Activated T-helper 17 cell treated with anti-CD3 and anti-CD28 coated beads, Interleukin-2, amount 50 U/mL, for 72 hours (primary cell): ENCODE data around the gene DNLZ. TPM values are rescaled to one million over a fixed set of nuclear protein-coding genes. Genes with fewer than 3 reads are reported as not detected.
"Not testable (repeated sequence)": the region's sequence is repeated elsewhere in the genome, so short reads cannot be mapped to it uniquely, and the experiment has no call there.

ENCODE experiments used
- ATAC-seq: fragments of 150-1000 bp; cut with Tn5 transposase; replicated peaks from 2 replicates; pipeline ENCODE4 v1.10.0; 2021; ENCODE audit warnings: mild to moderate bottlenecking, moderate library complexity
- H3K27ac Mint-ChIP-seq: one replicate; pipeline ENCODE4 v1.8.0; 2022; ENCODE audit warnings: mixed read lengths
- H3K27me3 Mint-ChIP-seq: one replicate; pipeline ENCODE4 v1.8.0; 2022; ENCODE audit warnings: mixed read lengths
- H3K36me3 Mint-ChIP-seq: one replicate; pipeline ENCODE4 v1.8.0; 2022; ENCODE audit warnings: low read depth, mild to moderate bottlenecking, mixed read lengths
- H3K4me1 Mint-ChIP-seq: one replicate; pipeline ENCODE4 v1.8.0; 2022; ENCODE audit warnings: mixed read lengths
- H3K4me3 Mint-ChIP-seq: one replicate; pipeline ENCODE4 v1.8.0; 2022; ENCODE audit warnings: mild to moderate bottlenecking, mixed read lengths
- H3K9me3 Mint-ChIP-seq: one replicate; pipeline ENCODE4 v1.8.0; 2022; ENCODE audit warnings: mixed read lengths
- total RNA-seq, 2 donors: library from RNA; stranded (reverse); gene quantifications; one replicate each; pipeline ENCODE4 v1.2.3, GENCODE V29; 2022

DNLZ gene
- total RNA-seq, 2 donors from 2014 or later: 10.3 to 24.0 TPM

DNA sequence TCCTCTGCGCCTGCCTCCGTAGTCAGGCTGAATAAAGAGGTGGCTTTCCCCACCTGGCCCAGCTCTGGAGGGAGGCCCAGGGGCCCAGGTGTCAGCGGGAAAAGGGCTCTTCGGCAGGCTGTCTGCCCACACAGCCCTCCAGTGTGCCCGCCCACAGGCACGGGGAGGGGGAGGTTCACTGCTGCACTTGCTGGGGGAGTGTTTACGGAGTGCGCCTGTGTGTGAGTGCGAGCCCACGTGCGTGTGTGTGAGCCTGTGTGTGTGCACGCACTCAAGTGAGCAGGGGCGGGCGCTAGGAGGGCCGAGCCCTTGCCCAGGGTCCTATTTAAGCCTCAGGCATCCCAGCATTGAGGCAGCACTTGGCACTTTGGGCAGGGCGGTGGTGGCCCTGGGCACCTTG, 10.9 kb downstream of the DNLZ start:
- no peaks in the 10 kb centered on the region for H3K36me3 Mint-ChIP-seq
- no peak for ATAC-seq
- H3K9me3 Mint-ChIP-seq: no peaks in the 10 kb centered on the region
- H3K4me1 Mint-ChIP-seq: no peaks in the 10 kb centered on the region
- H3K27ac Mint-ChIP-seq: no peak overlapping the region
- H3K27me3 Mint-ChIP-seq: no peaks in the 10 kb centered on the region
- no peak overlapping the region for H3K4me3 Mint-ChIP-seq

- not testable (repeated sequence) for H3K9me3 Mint-ChIP-seq, ATAC-seq, H3K4me3 Mint-ChIP-seq, H3K4me1 Mint-ChIP-seq, H3K27ac Mint-ChIP-seq, H3K27me3 Mint-ChIP-seq, H3K36me3 Mint-ChIP-seq
Measured at GRCh38 chr9:136351868-136352267, 11.7 kb downstream of the DNLZ start.

GRCh38 chr9:136351252-136351800, 12.2 kb downstream of the DNLZ start:
- H3K27me3 Mint-ChIP-seq: no peaks in the 10 kb centered on the region
- no peaks in the 10 kb centered on the region for H3K9me3 Mint-ChIP-seq
- H3K4me1 Mint-ChIP-seq: no peaks in the 10 kb centered on the region
- no peak overlapping the region for H3K4me3 Mint-ChIP-seq
- no peak for ATAC-seq
- H3K27ac Mint-ChIP-seq: no peak overlapping the region
- H3K36me3 Mint-ChIP-seq: no peaks in the 10 kb centered on the region

DNA sequence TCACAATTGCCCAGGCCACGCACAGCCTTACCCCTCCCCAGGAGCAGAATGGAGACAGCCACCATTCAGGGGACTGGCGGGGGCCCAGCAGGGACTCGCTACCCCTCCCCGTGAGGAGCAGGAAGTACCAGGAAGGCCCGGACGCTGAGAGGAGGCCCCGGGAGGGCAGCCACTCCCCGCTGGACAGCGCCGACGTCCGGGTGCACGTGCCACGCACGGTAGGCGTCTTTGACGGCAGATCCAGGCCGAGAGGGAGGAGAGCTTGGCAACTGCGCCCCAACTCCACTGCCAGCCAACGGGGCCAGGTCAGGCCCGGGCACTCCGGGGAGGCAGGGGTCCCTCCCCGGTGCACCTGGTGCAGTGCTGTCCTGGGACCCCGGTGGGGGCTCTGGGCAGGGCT, 14.0 kb downstream of the DNLZ start:
- Mint-ChIP-seq H3K36me3 (no peaks in the 10 kb centered on the region), H3K27me3 (no peaks in the 10 kb centered on the region), H3K9me3 (no peaks in the 10 kb centered on the region), H3K4me1 (no peaks in the 10 kb centered on the region), H3K4me3 (no peak overlapping the region), H3K27ac (no peak overlapping the region)
- no peak for ATAC-seq

- no peaks in the 10 kb centered on the region for H3K9me3 Mint-ChIP-seq
- H3K36me3 Mint-ChIP-seq: no peaks in the 10 kb centered on the region
- no peaks in the 10 kb centered on the region for H3K4me1 Mint-ChIP-seq
- H3K27ac Mint-ChIP-seq: no peak overlapping the region
- H3K27me3 Mint-ChIP-seq: no peaks in the 10 kb centered on the region
- ATAC-seq: no peak
- H3K4me3 Mint-ChIP-seq: no peak overlapping the region
Measured at GRCh38 chr9:136348691-136349090, 14.9 kb downstream of the DNLZ start.

DNA sequence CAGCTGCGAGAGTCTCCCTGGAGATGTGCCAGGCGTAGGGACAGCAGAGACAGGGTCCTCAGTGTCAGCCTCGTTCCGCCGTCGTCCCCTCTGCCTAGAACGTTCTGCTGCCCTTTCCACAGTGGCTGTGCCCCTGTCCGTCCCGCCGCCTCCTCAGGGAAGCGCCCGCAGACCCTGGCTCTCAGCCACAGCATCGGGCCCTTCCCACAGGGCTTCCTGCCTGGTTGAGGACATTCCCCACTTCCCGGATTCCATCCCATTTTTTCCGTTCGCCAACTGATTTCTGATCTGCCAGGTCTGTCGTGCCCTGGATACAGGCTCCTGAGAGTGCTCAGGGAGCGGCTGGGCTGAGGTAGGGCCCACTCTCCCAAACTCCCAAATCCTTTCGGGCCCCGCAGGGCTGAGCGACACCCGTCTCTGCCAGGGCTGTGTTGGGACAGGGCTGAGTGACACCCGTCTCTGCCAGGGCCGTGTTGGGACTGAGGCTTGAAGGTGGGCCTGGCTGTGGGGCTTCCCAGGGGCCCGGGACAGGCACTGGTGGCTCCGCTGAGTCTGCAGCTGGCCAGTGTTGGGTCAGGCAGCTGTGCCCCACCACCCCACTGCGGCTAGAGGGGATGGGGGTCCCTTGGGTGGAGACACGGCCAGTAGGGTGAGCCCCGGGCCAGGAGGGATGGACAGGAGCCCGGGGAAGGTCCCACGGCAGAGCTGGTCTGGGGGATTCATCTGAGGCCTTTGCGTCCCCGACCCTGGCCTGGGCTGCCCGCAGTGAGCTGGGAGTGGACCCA, 15.9 kb downstream of the DNLZ start:
- Mint-ChIP-seq H3K27ac (no peak overlapping the region), H3K27me3 (no peaks in the 10 kb centered on the region), H3K36me3 (no peaks in the 10 kb centered on the region), H3K9me3 (no peaks in the 10 kb centered on the region), H3K4me1 (no peaks in the 10 kb centered on the region), H3K4me3 (no peak overlapping the region)
- ATAC-seq: no peak

GRCh38 chr9:136346927-136347465, 16.5 kb downstream of the DNLZ start:
- H3K4me1 Mint-ChIP-seq: no peaks in the 10 kb centered on the region
- no peak for ATAC-seq

DNA sequence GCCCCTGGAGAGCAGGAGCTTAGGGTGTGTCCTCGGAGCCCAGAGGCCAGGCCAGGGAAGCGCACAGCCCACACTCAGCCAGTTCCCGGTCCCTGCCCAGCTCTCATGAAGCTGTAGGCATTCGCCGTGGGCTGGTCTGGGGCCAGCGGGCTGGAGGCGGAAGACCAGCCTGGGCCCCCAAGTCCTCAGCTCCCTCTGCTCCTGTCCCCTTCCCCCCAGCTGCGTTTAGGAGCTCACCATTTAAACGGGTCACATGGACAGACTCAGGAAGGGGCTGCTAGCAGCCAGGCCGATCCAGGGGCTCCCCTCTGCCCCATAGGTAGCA, 17.4 kb downstream of the DNLZ start:
- no peaks in the 10 kb centered on the region for H3K36me3 Mint-ChIP-seq
- no peaks in the 10 kb centered on the region for H3K27me3 Mint-ChIP-seq
- no peak for ATAC-seq
- no peaks in the 10 kb centered on the region for H3K4me1 Mint-ChIP-seq
- H3K27ac Mint-ChIP-seq: no peak overlapping the region
- H3K4me3 Mint-ChIP-seq: no peak overlapping the region
- H3K9me3 Mint-ChIP-seq: no peaks in the 10 kb centered on the region

More at GRCh38 chr9:136346927-136347465, 16.5 kb downstream of the DNLZ start:
- no peak overlapping the region for H3K4me3 Mint-ChIP-seq
- no peak overlapping the region for H3K27ac Mint-ChIP-seq
- no peaks in the 10 kb centered on the region for H3K27me3 Mint-ChIP-seq
- H3K36me3 Mint-ChIP-seq: no peaks in the 10 kb centered on the region
- no peaks in the 10 kb centered on the region for H3K9me3 Mint-ChIP-seq

DNA sequence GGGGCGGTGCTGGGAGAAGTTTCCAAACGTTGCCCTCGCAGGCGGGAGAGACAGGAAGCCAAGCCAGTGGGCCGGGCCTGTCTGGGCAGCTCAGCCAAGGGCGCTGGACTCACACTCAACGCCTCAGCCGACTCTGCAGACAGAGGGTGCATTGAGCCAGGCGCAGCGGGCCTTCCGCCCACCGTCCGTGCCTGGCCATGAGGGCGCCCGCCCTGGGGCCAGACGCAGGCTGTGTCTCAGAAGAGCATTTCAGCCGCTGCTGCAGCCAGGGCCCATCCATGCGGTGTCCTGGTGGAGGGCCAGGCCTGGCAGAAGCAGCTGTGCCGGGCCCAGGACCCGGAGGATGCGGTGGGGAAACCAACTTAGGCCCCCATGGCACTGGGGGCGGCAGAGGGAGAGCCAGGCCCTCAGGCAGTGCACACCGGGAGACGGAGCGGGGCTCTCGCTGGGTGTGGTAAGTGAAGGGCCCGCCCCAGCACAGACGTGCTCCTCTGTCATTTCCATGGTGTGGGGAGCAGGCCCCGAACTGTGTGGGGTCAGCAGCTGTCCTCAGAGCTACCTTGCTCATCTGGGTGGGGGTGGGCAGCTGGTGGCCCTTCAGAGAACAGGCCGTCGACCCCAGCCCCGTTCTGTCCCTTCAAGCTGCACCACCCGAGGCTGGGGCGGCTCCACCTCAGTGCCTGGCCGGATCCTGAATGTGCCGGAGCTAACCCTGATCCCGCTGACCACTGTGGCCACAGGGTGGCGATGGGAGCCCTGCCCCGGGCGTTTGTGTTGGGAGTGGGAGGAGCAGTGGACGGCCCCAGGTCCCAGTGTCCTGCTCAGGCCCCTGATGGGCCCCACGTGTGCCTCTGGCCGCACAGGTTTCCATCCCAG, 18.0 kb downstream of the DNLZ start:
- Mint-ChIP-seq H3K9me3 (no peaks in the 10 kb centered on the region), H3K4me3 (no peak overlapping the region), H3K4me1 (no peaks in the 10 kb centered on the region), H3K27me3 (no peaks in the 10 kb centered on the region), H3K36me3 (no peaks in the 10 kb centered on the region), H3K27ac (no peak overlapping the region)
- ATAC-seq: no peak

GRCh38 chr9:136344544-136345280, 18.8 kb downstream of the DNLZ start:
- H3K9me3 Mint-ChIP-seq: no peaks in the 10 kb centered on the region
- no peaks in the 10 kb centered on the region for H3K4me1 Mint-ChIP-seq
- H3K4me3 Mint-ChIP-seq: no peak overlapping the region
- ATAC-seq: no peak
- H3K36me3 Mint-ChIP-seq: no peaks in the 10 kb centered on the region
- no peaks in the 10 kb centered on the region for H3K27me3 Mint-ChIP-seq
- H3K27ac Mint-ChIP-seq: no peak overlapping the region

GRCh38 chr9:136343884-136344269, 19.7 kb downstream of the DNLZ start:
- no peak for ATAC-seq
- no peaks in the 10 kb centered on the region for H3K9me3 Mint-ChIP-seq
- no peak overlapping the region for H3K27ac Mint-ChIP-seq
- H3K36me3 Mint-ChIP-seq: no peaks in the 10 kb centered on the region
- H3K4me1 Mint-ChIP-seq: no peaks in the 10 kb centered on the region
- no peaks in the 10 kb centered on the region for H3K27me3 Mint-ChIP-seq
- H3K4me3 Mint-ChIP-seq: no peak overlapping the region

- H3K27me3 Mint-ChIP-seq: no peaks in the 10 kb centered on the region
- no peaks in the 10 kb centered on the region for H3K9me3 Mint-ChIP-seq
- H3K4me1 Mint-ChIP-seq: no peaks in the 10 kb centered on the region
- ATAC-seq: no peak
- no peak overlapping the region for H3K4me3 Mint-ChIP-seq
- H3K27ac Mint-ChIP-seq: no peak overlapping the region
- H3K36me3 Mint-ChIP-seq: no peaks in the 10 kb centered on the region
Measured at GRCh38 chr9:136343121-136343883, 20.2 kb downstream of the DNLZ start.

DNA sequence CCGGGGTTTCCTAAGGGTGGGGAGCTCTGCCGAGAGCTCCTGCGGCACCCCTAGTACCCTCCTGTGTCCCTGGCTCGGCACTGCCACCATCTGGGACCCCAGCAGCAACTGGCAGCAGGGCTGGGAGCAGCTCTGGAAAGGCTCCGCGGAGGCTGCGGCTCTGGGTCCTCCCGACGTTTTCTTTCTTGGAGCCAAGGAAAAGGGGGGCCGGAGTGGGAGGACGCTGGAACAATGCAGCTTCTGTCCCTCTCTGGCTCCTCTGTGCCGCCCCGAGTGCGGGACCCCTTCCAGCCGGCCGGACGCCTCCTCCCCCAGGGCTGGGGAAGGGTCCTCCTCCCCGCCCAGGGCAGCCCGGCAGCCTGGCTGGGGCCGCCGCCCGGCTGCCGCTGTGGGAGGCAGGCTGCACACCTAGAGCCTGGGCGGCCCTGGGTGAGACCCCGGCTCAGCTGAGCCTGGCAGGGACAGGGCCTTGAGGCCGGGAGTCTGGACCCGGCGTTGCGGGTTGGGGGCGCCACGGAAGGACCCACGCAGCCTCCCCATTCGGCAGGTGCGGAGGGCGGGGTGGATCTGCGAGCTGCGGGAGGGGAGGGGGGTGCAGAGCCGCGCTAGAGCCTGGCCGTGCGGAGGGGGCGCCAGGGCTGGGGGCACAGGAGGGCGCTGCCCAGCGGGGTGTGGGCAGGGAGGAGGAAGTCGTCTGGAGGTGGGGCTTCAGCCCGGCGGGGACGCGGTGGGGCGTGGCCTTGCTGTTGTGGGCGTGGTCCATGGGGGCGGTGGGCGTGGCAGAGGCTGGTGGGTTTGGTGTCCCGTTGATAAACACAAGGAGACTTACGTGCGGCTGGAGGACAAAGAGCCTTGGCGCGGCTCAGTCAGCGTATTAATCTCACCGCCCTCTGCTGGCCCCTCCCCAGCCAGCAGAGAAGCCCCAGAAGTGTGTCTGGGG, 21.1 kb downstream of the DNLZ start:
- H3K4me3 Mint-ChIP-seq: no peak overlapping the region
- H3K27me3 Mint-ChIP-seq: no peaks in the 10 kb centered on the region
- no peak overlapping the region for H3K27ac Mint-ChIP-seq
- peak; percentile 47 for ATAC-seq
- H3K36me3 Mint-ChIP-seq: no peaks in the 10 kb centered on the region
- H3K9me3 Mint-ChIP-seq: no peaks in the 10 kb centered on the region
- no peaks in the 10 kb centered on the region for H3K4me1 Mint-ChIP-seq
